K562 (cell line): ENCODE measurements around the gene TGFB1I1. TPM values are rescaled to one million over a fixed set of nuclear protein-coding genes. Genes with fewer than 3 reads are reported as not detected.
A peak's percentile ranks its signal among the peaks of the same experiment; 100 is the strongest.

Experiments used
- CBFA2T2 ChIP-seq: fragments of 450-650 bp; conservative IDR thresholded peaks from 2 replicates; pipeline ENCODE4 v1.6.1; 2017; ENCODE audit warnings: mild to moderate bottlenecking
- E2F1 ChIP-seq: sonication (generic); formaldehyde crosslinking; IDR thresholded peaks from 2 replicates; pipeline ENCODE4 v1.8.1; 2023; ENCODE audit warnings: mild to moderate bottlenecking, missing genetic modification reagents, moderate library complexity
- GTF3C2 ChIP-seq: IDR thresholded peaks from 3 replicates; pipeline ENCODE4 v1.6.1; 2011; ENCODE audit warnings: borderline replicate concordance, mild to moderate bottlenecking, moderate library complexity; ENCODE audit not compliant: insufficient read length; ENCODE audit errors: extremely low read depth
- MAX ChIP-seq: sonication (generic); formaldehyde crosslinking; IDR thresholded peaks from 2 replicates; pipeline ENCODE4 v1.9.0; 2022; ENCODE audit warnings: mild to moderate bottlenecking, missing genetic modification reagents
- NCOA1 ChIP-seq: fragments of 450-650 bp; IDR thresholded peaks from 2 replicates; pipeline ENCODE4 v1.6.1; 2016; ENCODE audit warnings: low read depth
- NR4A1 ChIP-seq, 2 experiments: fragments of 250-450 bp in 1 of 2; fragments of 450-650 bp in 1 of 2; sonication (Bioruptor Pico) in 1 of 2; IDR thresholded peaks; 2 replicates each; pipeline versions ENCODE4 v1.4.0 to v1.6.1; 2016 to 2020; ENCODE audit warnings: mild to moderate bottlenecking in 2 of 2, missing compliant biosample characterization in 1 of 2, missing genetic modification characterization in 1 of 2, moderate library complexity in 1 of 2
- NUFIP1 ChIP-seq: fragments of 450-650 bp; IDR thresholded peaks from 2 replicates; pipeline ENCODE4 v1.6.1; 2018; ENCODE audit not compliant: partially characterized antibody
- PRDM10 ChIP-seq: fragments of 450-650 bp; IDR thresholded peaks from 2 replicates; pipeline ENCODE4 v1.6.1; 2018; ENCODE audit not compliant: partially characterized antibody
- RBFOX2 ChIP-seq: fragments of 200-400 bp; formaldehyde crosslinking; IDR thresholded peaks from 2 replicates; pipeline ENCODE4 v1.6.1; 2017; ENCODE audit warnings: low read depth, mild to moderate bottlenecking, low read length, moderate library complexity
- SUPT5H ChIP-seq: fragments of 450-650 bp; IDR thresholded peaks from 2 replicates; pipeline ENCODE4 v1.6.1; 2016
- TCF15 ChIP-seq: fragments of 250-450 bp; sonication (Bioruptor Pico); IDR thresholded peaks from 2 replicates; pipeline ENCODE4 v1.8.0; 2022; ENCODE audit warnings: moderate library complexity, mild to moderate bottlenecking, inconsistent platforms
- TRIM24 ChIP-seq, 2 experiments: fragments of 450-650 bp; IDR thresholded peaks; 2 replicates each; pipeline ENCODE4 v1.6.1; 2016
- TRIM25 ChIP-seq: fragments of 450-650 bp; IDR thresholded peaks from 2 replicates; pipeline ENCODE4 v1.7.0; 2016; ENCODE audit warnings: borderline replicate concordance
- ZNF175 ChIP-seq: fragments of 200-800 bp; sonication (Bioruptor generic); IDR thresholded peaks from 2 replicates; pipeline ENCODE4 v1.6.1; 2016; ENCODE audit warnings: low read depth, mild to moderate bottlenecking, missing genetic modification characterization, missing compliant biosample characterization
- ZNF24 ChIP-seq: fragments of 450-650 bp; IDR thresholded peaks from 2 replicates; pipeline ENCODE4 v1.6.1; 2016
- polyA plus RNA-seq, 8 experiments: library from polyadenylated mRNA; depleted of rRNA in 4 of 8; stranded (reverse) in 5 of 8; unstranded in 3 of 8; fragments of >200 nt; fragmentation: Nextera tagmentation in 2 of 8; fragmentation: Illumina TruSeq in 1 of 8; extraction: Ambion mirVana in 2 of 8; extraction: Trizol in 1 of 8; gene quantifications; 2 replicates each; pipeline versions ENCODE4 v1.2.1 to v1.2.3, GENCODE V29; 2011 to 2014; ENCODE audit warnings: inconsistent platforms in 1 of 8, missing spikeins in 1 of 8
- total RNA-seq, 7 experiments: library from RNA; depleted of rRNA in 6 of 7; stranded (reverse); fragments of >200 nt in 6 of 7; fragmentation: Illumina TruSeq in 2 of 7; extraction: Trizol in 2 of 7; gene quantifications; 2 replicates each; pipeline versions ENCODE4 v1.2.1 to v1.2.3, GENCODE V29; 2011 to 2021; ENCODE audit warnings: low replicate concordance in 1 of 7

The TGFB1I1 gene
- total and polyA plus RNA-seq, 9 of the 15 experiments (the other 6 are each of a cell fraction or from before 2014, with no cell fraction given), result 0.04 to 0.91 (median 0.19) TPM

- TF ChIP-seq TCF15 (CRISPR knock-in tag), result no peak
- TF ChIP-seq CBFA2T2, result no peak
- 0 out of 4 replicates have a peak, but pooled peaks of 1 of the 2 experiments have one; percentile 34 for TF ChIP-seq TRIM24 (IDR thresholded peaks at IDR 0.05)
- no peak for TF ChIP-seq NR4A1 (CRISPR knock-in tag; IDR thresholded peaks at IDR 0.05)
- no peak for TF ChIP-seq NR4A1 (tag; IDR thresholded peaks at IDR 0.05)
- no peak for TF ChIP-seq ZNF175 (CRISPR knock-in tag)
- peak; percentile 89 for TF ChIP-seq SUPT5H
- TF ChIP-seq PRDM10, result peak; percentile 40
- TF ChIP-seq E2F1 (CRISPR knock-in tag), result no peak; the same call in 1 of the 2 replicates
- TF ChIP-seq NCOA1, result no peak
- TF ChIP-seq MAX (CRISPR knock-in tag), result peak; percentile 61; the same call in 1 of the 2 replicates
- peak; percentile 100 for TF ChIP-seq RBFOX2
- no peak for TF ChIP-seq TRIM25
- peak; percentile 10 for TF ChIP-seq NUFIP1
- peak; percentile 80 for TF ChIP-seq ZNF24
- no peak for TF ChIP-seq GTF3C2
Observed at GRCh38 chr16:31507929-31508705, 36.2 kb downstream of the TGFB1I1 start, which contains the start of gene RUSF1 (continued).
